HG02840 (cell line): Measurements from ENCODE around the gene NCF2.

Experiments used
- ATAC-seq: cut with Tn5 transposase; IDR thresholded peaks from one replicate; pipeline ENCODE4 v1.9.1; 2021; ENCODE audit warnings: mild to moderate bottlenecking, moderate library complexity, moderate number of reproducible peaks; ENCODE audit not compliant: unreplicated experiment, low FRiP score

Gene NCF2

GRCh38 chr1:183586926-183587325 lies 3.3 kb downstream of the NCF2 start:
- ATAC-seq: no peak

DNA sequence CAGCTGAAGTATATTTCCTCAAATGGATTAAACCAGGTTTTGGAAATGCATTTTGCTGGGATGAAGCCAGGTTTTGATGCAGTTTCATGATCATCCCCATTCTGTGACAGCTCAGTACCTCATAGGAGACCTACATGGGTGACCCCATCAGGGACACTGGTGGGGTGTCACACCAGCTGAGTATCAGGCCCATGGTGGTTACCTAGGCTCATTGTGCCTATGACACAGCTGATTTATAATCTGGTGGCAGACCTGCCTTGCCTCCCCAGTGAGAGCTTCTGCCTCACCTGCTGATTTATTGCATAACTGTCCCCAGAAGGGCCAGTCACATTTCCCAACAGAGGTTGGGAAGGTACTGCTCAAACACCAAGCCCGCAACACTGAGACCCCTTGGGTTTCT lies 3.8 kb downstream of the NCF2 start:
- no peak for ATAC-seq

GRCh38 chr1:183585038-183585437 lies 5.2 kb downstream of the NCF2 start:
- no peak for ATAC-seq

DNA sequence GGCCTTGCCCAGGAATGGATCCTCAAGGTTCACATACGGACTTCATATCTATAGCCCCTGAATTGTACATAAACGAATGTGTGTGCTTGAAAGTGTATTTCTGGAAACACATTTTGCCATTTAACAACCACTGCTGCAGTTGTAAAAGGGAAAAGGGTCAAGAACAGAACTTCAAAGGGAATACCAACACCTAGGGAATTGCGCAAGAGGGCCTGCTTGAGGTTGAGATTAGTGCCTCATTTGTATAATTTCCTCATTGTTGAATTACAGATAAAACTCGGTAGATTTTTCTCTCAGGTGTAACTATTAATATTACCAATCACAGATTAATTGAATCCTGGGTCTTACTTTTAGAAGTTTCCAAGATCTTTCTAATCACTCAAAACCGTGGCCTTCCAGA lies 6.1 kb downstream of the NCF2 start:
- ATAC-seq: no peak

- no peak for ATAC-seq
These were observed 6.8 kb downstream of the NCF2 start for GRCh38 chr1:183583466-183583865.

DNA sequence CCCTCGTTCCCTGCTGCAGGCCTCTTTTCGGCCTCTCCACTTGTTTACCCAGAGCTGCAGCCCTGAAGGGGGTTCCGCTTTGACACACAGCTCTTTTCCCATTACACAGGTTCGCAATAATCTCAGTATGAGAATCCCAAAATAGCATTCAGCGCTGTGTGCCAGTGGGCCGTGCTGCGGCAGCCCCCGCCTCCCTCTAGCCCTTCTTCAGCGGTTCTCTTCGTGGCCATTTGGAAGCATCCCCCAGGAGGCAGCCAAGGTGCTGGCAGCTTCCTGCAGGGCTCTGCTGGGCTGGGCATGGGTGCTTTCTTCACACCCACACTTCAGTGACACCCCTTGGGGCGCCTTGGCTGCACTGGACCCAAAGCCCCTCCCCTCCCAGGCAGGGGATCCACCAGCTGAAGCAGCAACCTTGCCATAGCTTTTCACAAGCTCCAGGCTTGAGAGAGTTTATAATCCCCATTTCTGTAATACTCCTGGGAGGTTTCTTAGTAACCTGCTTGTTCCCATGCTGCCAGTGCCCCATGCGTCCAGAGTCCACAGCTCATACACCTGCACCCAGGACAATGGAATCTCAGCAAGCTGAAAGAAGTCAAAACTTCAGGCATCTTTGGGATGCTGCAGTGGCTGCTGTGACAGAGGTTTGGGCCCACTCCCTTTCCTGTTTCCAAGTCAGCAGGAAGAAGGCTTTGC lies 8.1 kb downstream of the NCF2 start:
- no peak for ATAC-seq

DNA sequence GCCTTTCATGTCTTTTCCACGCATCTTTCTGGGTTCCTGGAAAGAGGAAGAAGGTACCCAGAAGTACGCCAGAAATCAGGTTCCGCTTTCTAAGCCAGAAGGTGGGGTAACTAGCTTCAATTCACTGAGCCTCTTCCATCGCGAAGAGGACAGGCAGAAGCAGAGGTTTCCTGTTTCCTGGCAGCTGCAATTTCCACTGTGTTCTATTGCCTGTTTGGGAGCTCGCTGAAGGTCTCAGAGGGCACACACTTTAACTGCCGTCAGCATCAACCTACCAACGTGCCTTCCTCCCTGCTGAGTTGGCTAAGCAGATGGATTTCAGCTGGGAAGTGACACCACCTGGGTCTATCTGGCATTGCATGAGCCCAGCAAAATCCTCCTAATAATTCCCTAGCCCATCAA lies 10.0 kb downstream of the NCF2 start:
- ATAC-seq: no peak

GRCh38 chr1:183578856-183579255 lies 11.4 kb downstream of the NCF2 start:
- ATAC-seq: no peak

DNA sequence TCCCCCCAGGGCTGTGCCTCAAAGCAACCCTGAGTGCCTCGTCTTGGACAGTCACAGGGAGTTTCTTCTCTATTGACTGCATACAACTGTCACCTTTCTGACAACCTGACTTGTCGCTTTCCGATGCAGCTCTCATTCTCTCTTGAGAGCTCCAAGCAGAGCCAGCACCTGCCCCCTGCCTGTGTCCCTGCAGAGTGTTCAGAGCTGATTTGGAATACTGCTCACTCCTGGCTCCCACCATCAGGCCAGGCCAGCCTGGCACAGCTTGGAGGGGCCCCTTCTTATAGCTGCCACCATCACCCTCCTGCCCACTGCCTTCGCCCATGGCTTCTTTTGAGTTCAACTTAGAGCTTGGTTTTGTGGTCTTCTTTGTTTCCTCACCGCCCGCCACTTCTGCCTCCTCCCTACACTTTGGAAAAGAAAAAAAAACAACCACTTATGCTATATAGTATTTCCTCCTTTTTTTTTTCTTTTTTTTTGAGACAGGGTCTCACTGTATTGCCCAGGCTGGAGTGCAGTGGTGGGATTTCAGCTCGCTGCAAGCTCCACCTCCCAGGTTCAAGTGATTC lies 12.3 kb downstream of the NCF2 start:
- ATAC-seq: no peak

DNA sequence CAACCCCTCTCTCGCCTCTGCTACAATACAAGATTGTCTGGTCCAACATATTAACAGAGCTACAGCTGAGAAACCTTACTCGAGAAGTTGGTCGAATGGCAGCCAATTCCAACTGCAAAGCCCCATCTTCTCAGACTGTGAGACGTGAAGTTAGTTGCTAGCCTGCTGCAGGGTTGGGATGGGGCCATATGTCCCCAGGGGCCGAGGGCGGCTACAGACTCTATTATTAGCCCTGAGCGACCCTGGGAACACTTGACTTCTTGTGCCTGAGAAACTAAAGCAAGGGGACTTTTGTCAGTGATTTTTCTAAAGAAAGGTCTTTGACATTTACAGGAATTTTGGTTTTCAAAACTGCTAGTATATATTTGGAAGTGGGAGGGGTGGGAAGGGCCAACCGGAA lies 13.7 kb downstream of the NCF2 start:
- ATAC-seq: no peak

GRCh38 chr1:183575606-183576005 lies 14.7 kb downstream of the NCF2 start:
- ATAC-seq: no peak

GRCh38 chr1:183572721-183573120 lies 17.5 kb downstream of the NCF2 start:
- ATAC-seq: no peak

- ATAC-seq: no peak
These were observed 18.5 kb downstream of the NCF2 start for GRCh38 chr1:183571678-183572268.

GRCh38 chr1:183570451-183570850 lies 19.8 kb downstream of the NCF2 start:
- ATAC-seq: no peak

- no peak for ATAC-seq
These were observed 20.5 kb downstream of the NCF2 start for GRCh38 chr1:183569801-183570200.

- no peak for ATAC-seq
These were observed 21.1 kb downstream of the NCF2 start for GRCh38 chr1:183569141-183569540.

DNA sequence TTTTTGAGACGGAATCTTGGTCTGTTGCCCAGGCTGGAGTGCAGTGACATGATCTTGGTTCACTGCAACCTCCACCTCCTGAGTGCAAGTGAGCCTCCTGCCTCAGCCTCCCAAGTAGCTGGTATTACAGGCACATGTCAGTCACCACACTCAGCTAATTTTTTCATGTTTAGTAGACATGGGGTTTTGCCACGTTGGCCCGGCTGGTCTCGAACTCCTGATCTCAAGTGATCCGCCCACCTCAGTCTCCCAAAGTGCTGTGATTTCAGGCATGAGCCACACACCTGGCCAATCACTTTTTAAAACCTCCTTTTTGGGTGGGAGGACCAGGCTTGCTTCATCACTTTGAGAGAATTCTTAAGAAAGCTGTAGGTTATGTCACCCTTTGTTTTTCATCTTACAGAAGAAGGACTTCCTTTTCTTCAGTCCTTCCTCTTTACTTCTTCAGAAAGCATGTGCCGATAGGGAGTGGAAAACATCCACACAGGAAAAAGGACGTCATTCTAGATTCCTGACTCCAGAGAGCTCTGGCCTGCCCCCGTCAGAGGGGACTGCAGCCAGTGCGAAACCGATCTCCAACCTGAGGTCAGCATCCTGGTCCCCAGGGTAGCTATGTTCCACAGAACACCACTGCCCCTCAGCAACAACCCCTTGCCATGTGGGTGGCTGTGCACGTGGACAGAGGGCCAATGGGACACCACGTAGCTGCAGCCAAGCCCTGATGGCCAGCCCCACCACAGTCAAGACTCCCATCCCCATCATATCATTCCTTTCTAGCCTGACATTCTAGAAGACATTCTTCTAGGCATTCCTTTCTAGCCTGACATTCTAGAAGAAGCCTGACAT lies 21.9 kb downstream of the NCF2 start:
- ATAC-seq: no peak

DNA sequence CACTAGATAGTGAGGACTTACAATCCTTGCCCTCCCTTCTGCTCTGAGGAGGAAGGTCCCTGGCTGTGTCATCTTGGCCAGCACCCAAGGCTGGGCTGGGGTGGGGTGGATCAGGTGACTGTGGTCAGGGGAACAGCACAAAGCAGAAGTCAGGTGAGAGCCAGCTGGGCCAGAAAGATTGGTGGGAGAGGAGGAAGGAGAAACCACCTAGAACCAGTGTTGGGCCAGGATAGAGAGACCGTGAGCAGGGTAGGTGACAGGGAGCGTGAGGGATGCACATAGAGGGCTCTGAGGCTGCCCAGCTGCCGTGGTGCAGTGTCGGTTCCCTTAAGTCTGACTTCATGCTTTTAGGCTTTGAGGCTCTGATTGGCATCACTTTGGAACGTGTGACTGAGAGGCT lies 22.7 kb downstream of the NCF2 start:
- no peak for ATAC-seq

DNA sequence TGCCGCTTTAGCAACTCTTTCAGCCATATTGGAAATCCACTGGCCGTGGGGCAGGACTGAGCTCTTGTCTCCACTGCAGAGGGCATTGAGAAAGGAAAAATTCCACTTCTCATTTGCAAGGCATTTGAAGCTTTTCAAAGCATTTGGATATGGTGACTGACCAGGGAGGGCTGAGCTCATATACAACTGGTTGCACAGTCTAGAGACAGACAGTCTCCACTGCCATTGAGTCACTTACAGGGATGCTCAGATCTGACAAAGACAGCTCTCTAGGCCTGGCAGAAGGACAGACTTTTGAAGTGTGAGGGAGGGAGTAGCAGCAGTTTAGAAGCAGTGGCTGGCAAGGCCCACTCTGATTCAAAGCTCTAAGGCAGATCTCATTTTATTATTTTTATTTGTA lies 24.2 kb downstream of the NCF2 start:
- no peak for ATAC-seq

DNA sequence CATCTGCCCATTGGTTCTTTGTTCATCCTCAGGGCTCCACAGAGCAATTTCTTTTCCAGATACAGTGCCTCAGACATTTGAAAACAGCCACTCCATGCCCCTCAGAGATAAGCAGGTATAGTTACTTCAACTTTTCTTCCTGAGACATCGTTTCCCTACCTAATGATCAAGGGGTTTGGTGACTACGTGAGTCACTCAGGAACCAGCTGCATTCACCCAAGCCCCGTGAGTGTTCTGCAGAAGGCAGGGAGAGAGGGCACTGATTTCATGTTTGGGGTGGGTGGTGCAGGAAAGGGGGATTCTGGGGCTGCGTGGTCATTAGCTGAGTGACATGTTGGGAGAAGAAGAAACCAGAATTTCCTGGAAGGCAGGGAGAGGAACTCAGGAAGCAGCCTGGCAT lies 25.0 kb downstream of the NCF2 start:
- no peak for ATAC-seq

GRCh38 chr1:183562701-183563100 lies 27.6 kb downstream of the NCF2 start:
- ATAC-seq: no peak
